Central memory CD4-positive, alpha-beta T cell (primary cell): ENCODE data around the gene ZFP14.
"Not testable (repeated sequence)": the region's sequence is repeated elsewhere in the genome, so short reads cannot be mapped to it uniquely, and the experiment has no call there.

ENCODE experiments used
- DNase-seq: peaks from one replicate; pipeline ENCODE4 v3.0.0; 2022

ZFP14 gene

DNA sequence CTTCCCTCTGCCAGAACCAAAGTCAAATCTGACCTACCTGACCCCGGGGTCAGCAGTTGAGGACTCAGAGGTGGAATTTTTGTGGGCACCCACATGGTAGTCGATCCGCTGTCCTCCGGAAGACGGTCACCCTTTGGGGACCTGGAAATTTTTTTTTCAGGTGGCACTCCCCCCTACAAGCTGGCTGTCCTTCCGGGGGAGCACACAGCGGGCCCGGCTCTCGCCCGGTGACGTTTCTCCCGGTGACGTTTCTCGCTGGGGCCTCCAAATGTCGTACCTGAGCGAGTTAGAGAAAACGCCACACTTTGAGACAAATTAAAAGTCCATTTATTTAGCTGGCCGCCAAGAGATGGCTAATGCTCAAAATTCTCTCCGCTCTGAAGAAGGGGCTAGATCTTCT lies 48.8 kb downstream of the ZFP14 start:
- DNase-seq, result no peak

DNA sequence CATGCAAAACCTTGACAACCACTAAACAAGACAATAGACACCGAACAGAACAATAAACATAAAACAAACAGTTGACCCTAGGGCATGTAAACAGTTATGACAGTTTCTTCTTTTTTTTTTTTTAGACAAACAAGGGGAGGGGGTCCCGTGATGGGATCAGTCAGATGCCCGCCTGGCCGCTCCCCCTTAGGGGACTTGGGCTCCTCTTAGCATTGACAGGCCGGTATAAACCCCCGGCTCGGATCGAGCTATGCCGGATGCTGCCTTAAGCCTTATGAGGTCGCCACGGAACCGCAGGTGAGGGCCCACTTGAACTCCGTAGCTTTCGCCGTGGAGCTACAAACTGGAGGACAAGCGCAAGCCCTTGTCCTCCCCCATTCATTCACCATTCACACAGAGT lies 49.5 kb downstream of the ZFP14 start:
- not testable (repeated sequence) for DNase-seq

DNA sequence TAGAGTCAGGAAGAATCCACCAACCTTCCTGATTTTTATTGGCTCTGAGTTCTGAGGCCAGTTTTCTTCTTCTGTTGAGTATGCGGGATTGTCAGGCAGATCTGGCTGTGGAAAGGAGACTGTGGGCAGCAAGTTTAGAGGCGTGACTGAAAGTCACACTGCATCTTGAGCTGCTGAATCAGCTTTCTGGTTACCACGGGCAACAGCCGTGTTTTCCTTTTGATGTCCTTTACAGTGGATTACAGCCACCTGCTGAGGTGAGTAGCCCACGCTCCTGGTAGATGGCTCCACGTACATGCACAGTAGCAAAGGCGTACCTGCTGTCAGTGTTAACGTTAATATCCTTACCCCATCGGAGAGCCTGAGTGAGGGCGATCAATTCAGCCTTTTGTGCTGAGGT lies 52.4 kb downstream of the ZFP14 start:
- DNase-seq, result not testable (repeated sequence)

DNA sequence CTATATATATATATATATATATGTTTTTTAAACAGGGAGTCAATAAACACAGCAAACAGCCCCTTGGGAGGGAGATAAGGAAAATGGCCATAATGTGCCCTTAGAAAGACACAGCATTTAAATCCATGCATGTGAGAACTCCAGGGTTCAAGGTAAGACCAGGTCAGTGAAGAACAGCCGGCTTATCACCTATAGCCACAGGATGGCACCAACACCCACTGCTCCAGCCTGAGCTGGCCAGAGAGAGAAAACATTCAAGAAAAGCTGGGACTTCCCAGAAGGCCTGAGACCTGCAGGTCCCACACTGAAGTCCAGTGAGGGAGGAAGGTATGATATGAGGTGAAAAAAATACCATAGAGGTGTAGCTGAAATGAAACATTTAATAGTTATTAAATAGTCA lies 63.8 kb downstream of the ZFP14 start:
- DNase-seq, result not testable (repeated sequence)

DNA sequence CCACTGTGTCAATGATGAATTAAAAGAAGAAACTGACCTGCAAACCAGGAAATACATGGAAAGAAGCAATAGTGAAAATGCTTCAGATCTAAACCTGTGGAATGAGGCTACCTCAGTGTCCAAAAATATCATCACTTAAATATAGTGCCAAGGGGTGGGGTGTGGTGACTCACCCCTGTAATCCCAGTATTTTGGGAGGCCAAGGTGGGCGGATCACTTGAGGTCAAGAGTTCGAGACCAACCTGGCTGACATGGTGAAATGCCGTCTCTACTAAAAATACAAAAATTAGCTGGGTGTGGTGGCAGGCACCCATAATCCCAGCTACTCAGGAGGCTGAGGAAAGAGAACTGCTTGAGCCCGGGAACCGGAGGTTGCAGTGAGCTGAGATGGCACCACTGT lies 64.9 kb downstream of the ZFP14 start:
- not testable (repeated sequence) for DNase-seq

DNA sequence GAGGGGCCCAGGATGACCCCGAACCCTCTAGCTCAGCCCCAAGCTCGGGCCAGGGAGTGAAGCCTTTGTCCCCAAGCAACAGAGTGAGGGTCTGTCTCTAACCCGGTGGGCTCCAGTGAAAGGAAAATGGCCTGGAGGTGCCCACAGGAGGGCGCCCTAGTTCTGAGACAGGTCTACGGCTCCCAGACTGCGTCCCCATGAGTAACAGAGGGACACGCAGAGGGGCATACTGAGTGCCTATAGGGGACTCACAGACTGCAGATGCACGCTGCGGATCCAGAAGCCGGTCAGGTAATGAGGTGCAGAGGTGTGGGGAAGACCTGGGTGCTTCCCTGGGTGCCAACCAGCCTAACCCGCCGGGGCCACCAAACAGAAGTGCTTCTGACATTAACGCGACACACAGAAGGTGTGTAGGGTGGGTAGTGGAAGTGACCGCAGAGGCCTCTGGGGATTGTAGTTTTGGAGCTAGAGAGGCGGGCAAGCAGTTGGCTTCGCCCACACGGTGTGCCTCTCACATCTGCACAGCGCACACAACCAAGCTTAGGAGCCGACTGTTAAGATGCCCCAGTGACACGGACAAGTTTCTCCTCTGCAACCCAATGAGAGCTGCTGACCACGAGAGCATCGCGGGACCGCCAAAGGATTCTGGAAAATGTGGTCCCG lies 67.8 kb downstream of the ZFP14 start:
- DNase-seq, result not testable (repeated sequence)

DNA sequence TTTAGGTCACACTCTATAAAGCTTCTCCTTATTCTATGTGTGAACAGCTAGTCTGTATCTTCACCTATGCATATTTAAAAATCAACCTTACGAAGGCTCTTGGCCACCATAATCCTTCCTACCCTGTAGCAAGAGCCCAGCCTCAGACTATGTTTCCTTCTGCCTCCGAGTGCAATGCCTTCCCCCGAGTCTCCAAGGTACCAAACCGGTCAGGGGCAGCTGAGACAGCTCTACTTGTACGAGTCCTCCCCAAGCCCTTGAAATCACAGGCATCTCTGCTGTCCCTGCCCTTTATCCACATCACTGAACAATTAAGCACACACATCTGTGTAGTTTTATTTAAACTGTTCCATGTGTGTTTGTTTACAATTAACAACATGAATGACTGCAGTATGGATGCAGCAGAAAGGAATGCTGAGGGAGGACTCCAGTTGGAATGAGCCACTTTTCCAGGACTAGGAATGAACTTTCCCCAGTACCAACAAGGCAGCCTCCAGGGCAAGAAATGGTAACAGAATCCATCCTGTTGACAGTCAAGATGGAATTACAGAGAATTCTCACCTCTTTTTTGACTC lies 68.5 kb downstream of the ZFP14 start:
- not testable (repeated sequence) for DNase-seq

DNA sequence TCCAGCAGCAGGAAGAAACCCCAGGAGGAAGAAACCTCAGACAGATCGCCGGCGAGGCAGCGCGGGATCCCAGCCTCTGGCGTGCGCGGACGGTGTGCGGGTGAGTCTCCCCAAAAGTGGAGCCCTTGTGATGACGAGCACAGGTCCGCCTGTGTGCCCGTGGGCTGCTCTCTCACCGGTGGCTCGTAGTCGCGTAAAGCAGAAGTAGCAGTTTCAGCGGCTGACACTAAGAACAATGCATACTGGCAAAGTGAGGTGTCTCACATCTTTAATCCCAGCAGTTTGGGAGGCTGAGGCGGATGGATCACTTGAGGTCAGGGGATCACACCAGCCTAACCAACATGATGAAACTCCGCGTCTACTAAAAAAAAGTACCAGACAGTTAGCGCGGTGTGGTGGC lies 69.2 kb downstream of the ZFP14 start:
- not testable (repeated sequence) for DNase-seq

DNA sequence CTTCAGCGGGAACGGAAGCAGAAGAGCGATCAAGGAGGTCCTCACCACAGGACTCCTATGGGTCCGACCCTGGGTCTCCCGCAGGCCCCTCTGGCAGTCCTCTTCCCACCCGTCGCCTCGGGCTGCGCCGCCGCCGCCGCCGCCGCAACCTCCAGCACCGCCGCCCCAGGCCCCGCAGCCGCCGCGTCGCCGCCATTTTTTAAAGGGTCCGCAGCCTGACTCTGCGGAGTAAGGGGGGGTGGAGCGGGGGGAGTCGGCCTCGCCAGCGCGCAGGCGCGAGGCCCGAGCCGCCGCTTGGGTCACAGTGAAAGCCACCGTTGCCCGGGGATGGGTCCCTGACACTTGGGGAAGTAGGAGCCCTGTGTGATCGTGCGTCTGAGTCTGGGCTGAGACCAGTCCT lies 69.7 kb downstream of the ZFP14 start:
- DNase-seq, result not testable (repeated sequence)

DNA sequence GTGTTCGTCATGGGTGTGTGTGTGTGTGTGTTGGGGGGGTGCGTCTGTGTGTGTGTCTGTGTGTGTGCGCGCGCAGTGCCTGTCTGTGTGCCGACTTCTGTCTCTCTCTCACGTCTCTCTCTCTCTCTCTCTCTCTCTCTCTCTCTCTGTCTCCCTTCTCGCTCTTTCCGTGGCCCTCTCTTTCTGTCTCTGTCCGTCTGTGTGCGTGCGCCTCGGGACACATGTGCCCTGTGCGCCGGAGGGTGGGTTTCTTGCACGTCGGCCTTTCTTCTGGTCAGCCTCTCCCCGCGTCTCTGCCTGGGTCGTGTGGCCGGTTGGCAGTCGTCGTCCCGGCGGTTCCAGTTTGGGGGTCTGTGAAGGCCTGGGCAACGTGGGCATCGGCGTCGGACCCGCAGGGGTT lies 86.7 kb downstream of the ZFP14 start:
- not testable (repeated sequence) for DNase-seq
